H9 (cell line): ENCODE data around the gene GGCT. TPM values are rescaled to one million over a fixed set of nuclear protein-coding genes. Genes with fewer than 3 reads are reported as not detected.
"Not testable (repeated sequence)": the region's sequence is repeated elsewhere in the genome, so short reads cannot be mapped to it uniquely, and the experiment has no call there.

Experiments used
- DNase-seq: peaks from one replicate; pipeline ENCODE4 v3.0.0-alpha.2; 2017
- H2AFZ ChIP-seq: one replicate; pipeline ENCODE4 v1.6.1; 2013; ENCODE audit warnings: mild to moderate bottlenecking, low read length, control low read depth, moderate library complexity
- H2AK5ac ChIP-seq: 2 replicates; pipeline ENCODE4 v1.6.1; 2013; ENCODE audit warnings: low read length, control low read depth, mixed read lengths; ENCODE audit not compliant: insufficient read length
- H2BK120ac ChIP-seq: one replicate; pipeline ENCODE4 v1.6.1; 2013; ENCODE audit warnings: low read depth, mild to moderate bottlenecking, low read length, control low read depth, inconsistent platforms; ENCODE audit not compliant: poor library complexity, severe bottlenecking
- H2BK12ac ChIP-seq: 2 replicates; pipeline ENCODE4 v1.6.1; 2013; ENCODE audit warnings: low read length, control low read depth, mixed read lengths, low read depth; ENCODE audit not compliant: insufficient read length
- H2BK15ac ChIP-seq: 2 replicates; pipeline ENCODE4 v1.6.1; 2013; ENCODE audit warnings: low read depth, low read length, control low read depth
- H2BK20ac ChIP-seq: one replicate; pipeline ENCODE4 v1.6.1; 2013; ENCODE audit warnings: low read depth, mild to moderate bottlenecking, low read length, control low read depth, inconsistent platforms; ENCODE audit not compliant: poor library complexity, severe bottlenecking
- H2BK5ac ChIP-seq: 2 replicates; pipeline ENCODE4 v1.6.1; 2013; ENCODE audit warnings: low read length, control low read depth, mixed read lengths; ENCODE audit not compliant: insufficient read length
- H3K14ac ChIP-seq: 2 replicates; pipeline ENCODE4 v1.6.1; 2013; ENCODE audit warnings: low read length, control low read depth; ENCODE audit not compliant: insufficient read depth
- H3K18ac ChIP-seq: 2 replicates; pipeline ENCODE4 v1.6.1; 2013; ENCODE audit warnings: low read depth, mild to moderate bottlenecking, mixed read lengths, low read length, control low read depth; ENCODE audit not compliant: insufficient read length
- H3K23ac ChIP-seq: 2 replicates; pipeline ENCODE4 v1.6.1; 2013; ENCODE audit warnings: low read length, control low read depth, mixed read lengths, low read depth; ENCODE audit not compliant: insufficient read length
- H3K23me2 ChIP-seq: 2 replicates; pipeline ENCODE4 v1.6.1; 2013; ENCODE audit warnings: low read depth, mild to moderate bottlenecking, mixed read lengths, low read length, control low read depth; ENCODE audit not compliant: insufficient read length, poor library complexity, severe bottlenecking
- H3K27ac ChIP-seq: 2 replicates; pipeline ENCODE4 v1.5.1; 2013; ENCODE audit warnings: low read length, control low read depth, mixed read lengths, low read depth; ENCODE audit not compliant: insufficient read length
- H3K27me3 ChIP-seq: 2 replicates; pipeline ENCODE4 v1.6.1; 2013; ENCODE audit warnings: low read length, control low read depth, inconsistent platforms; ENCODE audit not compliant: insufficient read depth
- H3K4ac ChIP-seq: 2 replicates; pipeline ENCODE4 v1.6.1; 2013; ENCODE audit warnings: low read depth, mild to moderate bottlenecking, control low read depth, inconsistent platforms, low read length, moderate library complexity
- H3K4me1 ChIP-seq: 2 replicates; pipeline ENCODE4 v1.6.1; 2013; ENCODE audit warnings: low read length, control low read depth, inconsistent platforms; ENCODE audit not compliant: insufficient read depth
- H3K4me2 ChIP-seq: 2 replicates; pipeline ENCODE4 v1.6.1; 2013; ENCODE audit warnings: low read length, control low read depth, mixed read lengths; ENCODE audit not compliant: insufficient read length, insufficient read depth
- H3K56ac ChIP-seq: 2 replicates; pipeline ENCODE4 v1.6.1; 2013; ENCODE audit warnings: low read depth, mild to moderate bottlenecking, mixed read lengths, low read length, control low read depth; ENCODE audit not compliant: insufficient read length
- H3K79me1 ChIP-seq: 2 replicates; pipeline ENCODE4 v1.6.1; 2013; ENCODE audit warnings: low read depth, mild to moderate bottlenecking, moderate library complexity, low read length, control low read depth, inconsistent platforms; ENCODE audit not compliant: insufficient read depth, poor library complexity, severe bottlenecking
- H3K79me2 ChIP-seq: 2 replicates; pipeline ENCODE4 v1.6.1; 2013; ENCODE audit warnings: low read length, control low read depth, inconsistent platforms; ENCODE audit not compliant: insufficient read depth
- H3K9ac ChIP-seq: 2 replicates; pipeline ENCODE4 v1.6.1; 2013; ENCODE audit warnings: low read length, control low read depth, mixed read lengths; ENCODE audit not compliant: insufficient read length; ENCODE audit errors: extremely low read depth
- H3K9me3 ChIP-seq: one replicate; pipeline ENCODE4 v1.6.1; 2013; ENCODE audit warnings: low read depth, low read length, inconsistent platforms; ENCODE audit not compliant: control insufficient read depth
- H3T11ph ChIP-seq: one replicate; pipeline ENCODE4 v1.6.1; 2013; ENCODE audit warnings: mild to moderate bottlenecking, low read length, control low read depth, inconsistent platforms
- H4K20me1 ChIP-seq: one replicate; pipeline ENCODE4 v1.6.1; 2013; ENCODE audit not compliant: control insufficient read depth, insufficient read length, insufficient read depth
- H4K5ac ChIP-seq: 2 replicates; pipeline ENCODE4 v1.6.1; 2013; ENCODE audit warnings: low read depth, mild to moderate bottlenecking, mixed read lengths, low read length, control low read depth; ENCODE audit not compliant: insufficient read length
- H4K8ac ChIP-seq: replicated peaks from 2 replicates; pipeline ENCODE4 v1.6.1; 2013; ENCODE audit warnings: low read length, control low read depth, mixed read lengths, low read depth; ENCODE audit not compliant: insufficient read length
- H4K91ac ChIP-seq: 2 replicates; pipeline ENCODE4 v1.6.1; 2013; ENCODE audit warnings: low read depth, mild to moderate bottlenecking, moderate library complexity, mixed read lengths, low read length, control low read depth; ENCODE audit not compliant: insufficient read length
- H3K27ac Mint-ChIP-seq, 3 experiments: 2 replicates in 2 of 3; 3 replicates in 1 of 3; pipeline ENCODE4 v1.8.0; 2020 to 2021; ENCODE audit warnings: mixed read lengths in 3 of 3, mild to moderate bottlenecking in 1 of 3, moderate library complexity in 1 of 3
- H3K27me3 Mint-ChIP-seq: 2 replicates; pipeline ENCODE4 v1.8.0; 2021; ENCODE audit warnings: low read depth, mild to moderate bottlenecking, moderate library complexity, mixed read lengths
- H3K36me3 Mint-ChIP-seq, 3 experiments: 2 replicates in 2 of 3; 3 replicates in 1 of 3; pipeline ENCODE4 v1.8.0; 2020 to 2021; ENCODE audit warnings: low read depth in 3 of 3, mixed read lengths in 3 of 3; ENCODE audit not compliant: insufficient read depth in 1 of 3
- H3K4me1 Mint-ChIP-seq, 2 experiments: 2 replicates each; pipeline ENCODE4 v1.8.0; 2020; ENCODE audit warnings: mixed read lengths in 2 of 2
- H3K4me3 Mint-ChIP-seq, 2 experiments: 2 replicates in 1 of 2; 3 replicates in 1 of 2; pipeline ENCODE4 v1.8.0; 2020 to 2021; ENCODE audit warnings: mild to moderate bottlenecking in 2 of 2, mixed read lengths in 2 of 2, moderate library complexity in 1 of 2
- H3K9me3 Mint-ChIP-seq, 2 experiments: 2 replicates in 1 of 2; 3 replicates in 1 of 2; pipeline ENCODE4 v1.8.0; 2020; ENCODE audit warnings: mild to moderate bottlenecking in 2 of 2, mixed read lengths in 2 of 2, moderate library complexity in 1 of 2
- WGBS: extraction: QIAGEN DNeasy Blood & Tissue Kit; methylation state at CpG from one replicate; pipeline ENCODE4 v1.1.7; 2013; ENCODE audit warnings: missing lambda C conversion rate, low lambda C conversion rate, mixed read lengths; ENCODE audit not compliant: insufficient read length; ENCODE audit errors: extremely low coverage; 5-methylcytosine and 5-hydroxymethylcytosine counted together
- total RNA-seq: library from RNA; stranded (reverse); gene quantifications from 2 replicates; pipeline ENCODE4 v1.2.1, GENCODE V29; 2021
- TF ChIP-seq, protein P1 (sequence below): fragments of 200-600 bp; sonication (generic); conservative IDR thresholded peaks from 3 replicates; pipeline ENCODE4 v1.8.0; 2021; ENCODE audit warnings: antibody characterized with exemption, mild to moderate bottlenecking

The GGCT gene
- total RNA-seq, 1 experiment from 2014 or later, result 84.9 TPM

DNA sequence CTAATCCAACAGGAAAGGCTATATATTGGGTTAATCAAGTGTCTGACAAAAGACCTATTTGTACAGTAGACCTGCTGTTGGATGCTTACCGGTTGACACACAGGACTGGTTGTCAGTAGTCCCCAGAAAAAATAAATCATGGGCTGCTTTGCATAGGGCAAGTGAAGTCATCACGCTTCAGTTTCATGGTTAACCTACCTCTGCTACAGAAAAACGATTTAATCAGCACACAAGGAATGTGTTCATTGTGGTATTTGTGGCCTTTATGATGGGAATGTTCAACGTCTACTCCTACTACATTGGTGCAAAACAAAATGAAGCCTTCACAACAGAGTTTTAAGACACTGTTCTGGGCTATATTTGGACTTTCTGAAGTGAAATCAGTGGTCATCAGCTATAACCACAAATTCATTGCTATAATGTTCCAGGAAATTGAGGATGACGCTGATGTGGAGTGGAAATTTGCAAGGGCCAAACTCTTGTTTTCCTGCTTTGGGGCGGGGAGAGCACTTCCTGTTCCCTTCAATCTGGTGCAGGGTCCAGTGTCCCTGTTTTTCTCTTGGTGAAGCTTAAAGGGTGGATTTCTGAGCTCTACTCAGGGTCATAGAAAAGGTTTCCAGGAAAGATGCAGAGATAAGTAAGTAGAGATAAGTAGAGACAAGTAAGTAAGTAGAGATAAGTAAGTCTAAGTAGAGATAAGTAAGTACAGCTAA is 39.3 kb upstream of the GGCT start:
- H3K14ac ChIP-seq, result no peak overlapping the region
- H3K4me2 ChIP-seq, result no peak overlapping the region
- H3T11ph ChIP-seq, result no peak overlapping the region
- H3K18ac ChIP-seq, result no peak overlapping the region
- H3K9me3 ChIP-seq, result no peaks in the 10 kb centered on the region
- Mint-ChIP-seq H3K4me3 (no peak overlapping the region), H3K4me1 (peaks cover 19 to 25% of the 10 kb centered on the region in 2 experiments), H3K9me3 (0 out of 5 replicates have a peak, but pooled peaks cover 0 to 2% of the 10 kb centered on the region in 2 experiments), H3K27ac (no peak overlapping the region; a peak in 1 of 7 replicates), H3K36me3 (peaks cover 0 to 1% (median under 1%) of the 10 kb centered on the region in 3 experiments; a peak in 3 of 7 replicates), H3K27me3 (peaks cover 13% of the 10 kb centered on the region)
- H4K20me1 ChIP-seq, result no peaks in the 10 kb centered on the region
- H3K23ac ChIP-seq, result no peak overlapping the region
- no peak overlapping the region for H2BK15ac ChIP-seq
- no peak overlapping the region for H3K56ac ChIP-seq
- no peak overlapping the region for H3K9ac ChIP-seq
- no peaks in the 10 kb centered on the region for H3K79me2 ChIP-seq
- H3K27me3 ChIP-seq, result no peaks in the 10 kb centered on the region
- H2BK5ac ChIP-seq, result no peak overlapping the region
- H3K23me2 ChIP-seq, result no peaks in the 10 kb centered on the region
- no CpG with 5 or more reads among the region's 6 CpGs for WGBS
- H2BK120ac ChIP-seq, result no peak overlapping the region
- no peak overlapping the region for H3K27ac ChIP-seq
- no peak overlapping the region for H4K5ac ChIP-seq
- H3K4ac ChIP-seq, result no peak overlapping the region
- no peaks in the 10 kb centered on the region; the same call in 1 of the 2 replicates for H3K4me1 ChIP-seq
- TF ChIP-seq, protein P1, sequence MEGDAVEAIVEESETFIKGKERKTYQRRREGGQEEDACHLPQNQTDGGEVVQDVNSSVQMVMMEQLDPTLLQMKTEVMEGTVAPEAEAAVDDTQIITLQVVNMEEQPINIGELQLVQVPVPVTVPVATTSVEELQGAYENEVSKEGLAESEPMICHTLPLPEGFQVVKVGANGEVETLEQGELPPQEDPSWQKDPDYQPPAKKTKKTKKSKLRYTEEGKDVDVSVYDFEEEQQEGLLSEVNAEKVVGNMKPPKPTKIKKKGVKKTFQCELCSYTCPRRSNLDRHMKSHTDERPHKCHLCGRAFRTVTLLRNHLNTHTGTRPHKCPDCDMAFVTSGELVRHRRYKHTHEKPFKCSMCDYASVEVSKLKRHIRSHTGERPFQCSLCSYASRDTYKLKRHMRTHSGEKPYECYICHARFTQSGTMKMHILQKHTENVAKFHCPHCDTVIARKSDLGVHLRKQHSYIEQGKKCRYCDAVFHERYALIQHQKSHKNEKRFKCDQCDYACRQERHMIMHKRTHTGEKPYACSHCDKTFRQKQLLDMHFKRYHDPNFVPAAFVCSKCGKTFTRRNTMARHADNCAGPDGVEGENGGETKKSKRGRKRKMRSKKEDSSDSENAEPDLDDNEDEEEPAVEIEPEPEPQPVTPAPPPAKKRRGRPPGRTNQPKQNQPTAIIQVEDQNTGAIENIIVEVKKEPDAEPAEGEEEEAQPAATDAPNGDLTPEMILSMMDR, result no peak
- H4K8ac ChIP-seq, result no peak overlapping the region
- no peak overlapping the region for H2BK20ac ChIP-seq
- no peak overlapping the region for H2BK12ac ChIP-seq
- no peaks in the 10 kb centered on the region for H3K79me1 ChIP-seq
- no peak overlapping the region for H2AFZ ChIP-seq
- DNase-seq, result no peak
- H2AK5ac ChIP-seq, result no peak overlapping the region
- H4K91ac ChIP-seq, result no peak overlapping the region

DNA sequence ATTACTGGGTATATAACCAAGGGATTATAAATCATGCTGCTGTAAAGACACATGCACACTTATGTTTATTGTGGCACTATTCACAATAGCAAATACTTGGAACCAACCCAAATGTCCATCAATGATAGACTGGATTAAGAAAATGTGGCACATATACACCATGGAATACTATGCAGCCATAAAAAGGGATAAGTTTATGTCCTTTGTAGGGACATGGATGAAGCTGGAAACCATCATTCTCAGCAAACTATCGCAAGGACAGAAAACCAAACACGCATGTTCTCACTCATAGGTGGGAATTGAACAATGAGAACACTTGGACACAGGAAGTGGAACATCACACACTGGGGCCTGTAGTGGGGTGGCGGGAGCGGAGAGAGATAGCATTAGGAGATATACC is 38.5 kb upstream of the GGCT start:
- H2BK12ac ChIP-seq, H3K4me1 ChIP-seq, H3K9me3 ChIP-seq, H3K23ac ChIP-seq, H4K8ac ChIP-seq, H3K9ac ChIP-seq, H3K36me3 Mint-ChIP-seq, H3K23me2 ChIP-seq, H3K27ac Mint-ChIP-seq, H2AK5ac ChIP-seq, H2BK120ac ChIP-seq, H2AFZ ChIP-seq, H3K4ac ChIP-seq, H3K79me1 ChIP-seq, H3T11ph ChIP-seq, H3K79me2 ChIP-seq, H3K56ac ChIP-seq, H3K4me2 ChIP-seq, H4K91ac ChIP-seq, H3K4me3 Mint-ChIP-seq, H2BK5ac ChIP-seq, H3K27ac ChIP-seq, H3K14ac ChIP-seq, H3K18ac ChIP-seq, H2BK20ac ChIP-seq, H2BK15ac ChIP-seq, DNase-seq, H4K5ac ChIP-seq, H3K27me3 ChIP-seq, H3K9me3 Mint-ChIP-seq, H4K20me1 ChIP-seq: not testable (repeated sequence)
- Mint-ChIP-seq H3K27me3 (peaks cover 13% of the 10 kb centered on the region), H3K4me1 (peaks cover 16 to 19% of the 10 kb centered on the region in 2 experiments)
- WGBS, result no CpG with 5 or more reads among the region's 4 CpGs
